ENCODE results near the gene SCGB3A2. TPM values are rescaled to one million over a fixed set of nuclear protein-coding genes. Genes with fewer than 3 reads are reported as not detected.

The SCGB3A2 gene
- total RNA-seq, 1 experiment from 2014 or later, result 0.39 TPM

DNA sequence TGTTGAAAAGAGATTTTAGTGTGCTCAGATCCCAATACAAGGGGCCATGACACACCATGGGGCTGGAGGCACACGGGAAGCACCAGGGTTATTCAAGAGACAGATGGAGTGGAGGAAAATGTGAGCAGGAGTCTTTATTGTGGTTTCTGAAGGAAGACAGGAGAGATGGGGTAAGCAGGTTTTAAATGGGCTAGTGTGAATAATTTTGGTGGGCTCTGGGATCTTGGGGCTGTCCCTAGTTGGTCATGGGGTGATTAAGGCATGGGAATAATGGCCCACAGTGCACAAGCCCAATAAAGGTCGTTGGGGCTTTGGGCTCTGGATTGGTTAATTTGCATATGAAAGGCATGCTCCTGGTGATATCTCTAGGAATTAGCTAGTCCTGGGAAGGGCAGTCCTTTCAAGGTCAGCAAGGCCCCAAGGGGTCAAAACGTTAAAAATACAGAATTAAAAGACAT is 3.6 kb upstream of the SCGB3A2 start:
- intact Hi-C loops (cut with micrococcal nuclease; ENCODE audit: unreplicated experiment) (no loop called here), in situ Hi-C loops (cut with HindIII; ENCODE audit: low pct_unique_long_range_greater_than_20kb, low sequenced_read_pairs) (no loop called here)
- DNase-seq (ENCODE audit: low read depth, low spot score) (no peak), ATAC-seq (no peak)
- TF ChIP-seq TCF7L2 (IDR thresholded peaks at IDR 0.05; ENCODE audit: low read depth, low read length), result no peak
- TF ChIP-seq POLR2AphosphoS5 (IDR thresholded peaks at IDR 0.05; ENCODE audit: low read depth, low read length), result no peak
- TF ChIP-seq, protein P1, sequence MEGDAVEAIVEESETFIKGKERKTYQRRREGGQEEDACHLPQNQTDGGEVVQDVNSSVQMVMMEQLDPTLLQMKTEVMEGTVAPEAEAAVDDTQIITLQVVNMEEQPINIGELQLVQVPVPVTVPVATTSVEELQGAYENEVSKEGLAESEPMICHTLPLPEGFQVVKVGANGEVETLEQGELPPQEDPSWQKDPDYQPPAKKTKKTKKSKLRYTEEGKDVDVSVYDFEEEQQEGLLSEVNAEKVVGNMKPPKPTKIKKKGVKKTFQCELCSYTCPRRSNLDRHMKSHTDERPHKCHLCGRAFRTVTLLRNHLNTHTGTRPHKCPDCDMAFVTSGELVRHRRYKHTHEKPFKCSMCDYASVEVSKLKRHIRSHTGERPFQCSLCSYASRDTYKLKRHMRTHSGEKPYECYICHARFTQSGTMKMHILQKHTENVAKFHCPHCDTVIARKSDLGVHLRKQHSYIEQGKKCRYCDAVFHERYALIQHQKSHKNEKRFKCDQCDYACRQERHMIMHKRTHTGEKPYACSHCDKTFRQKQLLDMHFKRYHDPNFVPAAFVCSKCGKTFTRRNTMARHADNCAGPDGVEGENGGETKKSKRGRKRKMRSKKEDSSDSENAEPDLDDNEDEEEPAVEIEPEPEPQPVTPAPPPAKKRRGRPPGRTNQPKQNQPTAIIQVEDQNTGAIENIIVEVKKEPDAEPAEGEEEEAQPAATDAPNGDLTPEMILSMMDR (IDR thresholded peaks at IDR 0.05), result no peak
- TF ChIP-seq, protein P2, sequence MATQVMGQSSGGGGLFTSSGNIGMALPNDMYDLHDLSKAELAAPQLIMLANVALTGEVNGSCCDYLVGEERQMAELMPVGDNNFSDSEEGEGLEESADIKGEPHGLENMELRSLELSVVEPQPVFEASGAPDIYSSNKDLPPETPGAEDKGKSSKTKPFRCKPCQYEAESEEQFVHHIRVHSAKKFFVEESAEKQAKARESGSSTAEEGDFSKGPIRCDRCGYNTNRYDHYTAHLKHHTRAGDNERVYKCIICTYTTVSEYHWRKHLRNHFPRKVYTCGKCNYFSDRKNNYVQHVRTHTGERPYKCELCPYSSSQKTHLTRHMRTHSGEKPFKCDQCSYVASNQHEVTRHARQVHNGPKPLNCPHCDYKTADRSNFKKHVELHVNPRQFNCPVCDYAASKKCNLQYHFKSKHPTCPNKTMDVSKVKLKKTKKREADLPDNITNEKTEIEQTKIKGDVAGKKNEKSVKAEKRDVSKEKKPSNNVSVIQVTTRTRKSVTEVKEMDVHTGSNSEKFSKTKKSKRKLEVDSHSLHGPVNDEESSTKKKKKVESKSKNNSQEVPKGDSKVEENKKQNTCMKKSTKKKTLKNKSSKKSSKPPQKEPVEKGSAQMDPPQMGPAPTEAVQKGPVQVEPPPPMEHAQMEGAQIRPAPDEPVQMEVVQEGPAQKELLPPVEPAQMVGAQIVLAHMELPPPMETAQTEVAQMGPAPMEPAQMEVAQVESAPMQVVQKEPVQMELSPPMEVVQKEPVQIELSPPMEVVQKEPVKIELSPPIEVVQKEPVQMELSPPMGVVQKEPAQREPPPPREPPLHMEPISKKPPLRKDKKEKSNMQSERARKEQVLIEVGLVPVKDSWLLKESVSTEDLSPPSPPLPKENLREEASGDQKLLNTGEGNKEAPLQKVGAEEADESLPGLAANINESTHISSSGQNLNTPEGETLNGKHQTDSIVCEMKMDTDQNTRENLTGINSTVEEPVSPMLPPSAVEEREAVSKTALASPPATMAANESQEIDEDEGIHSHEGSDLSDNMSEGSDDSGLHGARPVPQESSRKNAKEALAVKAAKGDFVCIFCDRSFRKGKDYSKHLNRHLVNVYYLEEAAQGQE (IDR thresholded peaks at IDR 0.05; ENCODE audit: insufficient read depth in 1 of 2, low read depth in 2 of 2, low read length in 1 of 2), result no peak
- TF ChIP-seq SIN3A (IDR thresholded peaks at IDR 0.05; ENCODE audit: borderline replicate concordance, insufficient read depth, low read depth, low read length), result no peak
- no peaks in the 10 kb centered on the region for H3K27me3 ChIP-seq (ENCODE audit: control insufficient read depth, insufficient read depth, low read length)
- no peaks in the 10 kb centered on the region for H3K9me3 ChIP-seq (ENCODE audit: control insufficient read depth, insufficient read depth, low read depth, low read length)
- ChIA-PET CTCF (no interaction called here), POLR2A (no interaction called here)
- no peaks in the 10 kb centered on the region for H3K4me1 ChIP-seq (ENCODE audit: control insufficient read depth, insufficient read depth, low read length)
- no peaks in the 10 kb centered on the region for H3K36me3 ChIP-seq (ENCODE audit: control insufficient read depth, insufficient read depth, low read length)
- H3K27ac ChIP-seq (ENCODE audit: low read length), result no peak overlapping the region
- H3K4me3 ChIP-seq (ENCODE audit: low read depth in 2 of 2, low read length in 2 of 2), result no peak overlapping the region
- BruUV-seq (replicated peaks), result no TSS peak

DNA sequence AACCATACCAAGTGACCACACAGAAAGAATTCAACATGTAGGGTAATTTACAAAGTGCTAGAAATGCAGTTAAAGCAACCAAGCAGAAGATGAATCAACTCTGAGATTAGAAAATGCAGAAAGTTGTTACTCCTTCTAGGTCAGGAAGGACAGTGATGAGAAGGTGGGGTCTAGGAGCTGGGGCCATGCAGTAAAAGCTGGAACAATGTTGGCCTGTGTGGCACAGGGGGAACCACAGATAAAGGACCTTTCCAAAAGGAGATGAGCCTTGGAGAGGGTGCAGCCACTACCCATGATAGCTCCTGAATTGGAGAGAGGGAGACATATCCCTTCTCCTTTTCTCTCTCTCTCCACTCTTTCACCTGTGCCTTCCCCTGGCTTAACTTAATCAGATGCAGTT is 2.4 kb upstream of the SCGB3A2 start:
- no TSS peak for BruUV-seq (replicated peaks)
- Histone ChIP-seq H3K9me3 (ENCODE audit: control insufficient read depth, insufficient read depth, low read depth, low read length) (no peaks in the 10 kb centered on the region), H3K27ac (ENCODE audit: low read length) (no peak overlapping the region), H3K27me3 (ENCODE audit: control insufficient read depth, insufficient read depth, low read length) (no peaks in the 10 kb centered on the region), H3K4me1 (ENCODE audit: control insufficient read depth, insufficient read depth, low read length) (no peaks in the 10 kb centered on the region), H3K36me3 (ENCODE audit: control insufficient read depth, insufficient read depth, low read length) (no peaks in the 10 kb centered on the region), H3K4me3 (ENCODE audit: low read depth in 2 of 2, low read length in 2 of 2) (no peak overlapping the region)
- intact Hi-C loops (cut with micrococcal nuclease; ENCODE audit: unreplicated experiment) (no loop called here), in situ Hi-C loops (cut with HindIII; ENCODE audit: low pct_unique_long_range_greater_than_20kb, low sequenced_read_pairs) (no loop called here)
- ATAC-seq, result no peak
- POLR2A ChIA-PET, result no interaction called here
- DNase-seq (ENCODE audit: low read depth, low spot score), result no peak
- TF ChIP-seq TCF7L2 (IDR thresholded peaks at IDR 0.05; ENCODE audit: low read depth, low read length), result no peak
- TF ChIP-seq POLR2AphosphoS5 (IDR thresholded peaks at IDR 0.05; ENCODE audit: low read depth, low read length), result no peak
- TF ChIP-seq SIN3A (IDR thresholded peaks at IDR 0.05; ENCODE audit: borderline replicate concordance, insufficient read depth, low read depth, low read length), result no peak
- TF ChIP-seq, protein P2 (IDR thresholded peaks at IDR 0.05; ENCODE audit: insufficient read depth in 1 of 2, low read depth in 2 of 2, low read length in 1 of 2), result no peak
- TF ChIP-seq, protein P1 (IDR thresholded peaks at IDR 0.05), result no peak
- CTCF ChIA-PET, result no interaction called here
